ENCODE results near the gene RAB36. TPM values are rescaled to one million over a fixed set of nuclear protein-coding genes. Genes with fewer than 3 reads are reported as not detected.
"Not testable (repeated sequence)": the region's sequence is repeated elsewhere in the genome, so short reads cannot be mapped to it uniquely, and the experiment has no call there.

Gene RAB36
- polyA plus RNA-seq, 10 donors: 0.85 to 3.4 (median 1.6) TPM

GRCh38 chr22:23120415-23120899, 24.8 kb upstream of the RAB36 start:
- no peak for DNase-seq

- DNase-seq: no peak
Measured at GRCh38 chr22:23121000-23121421, 24.3 kb upstream of the RAB36 start.

- no peak for DNase-seq
Measured at GRCh38 chr22:23121424-23121823, 23.9 kb upstream of the RAB36 start.

GRCh38 chr22:23122216-23122957, 22.9 kb upstream of the RAB36 start:
- peak in 1 of 3 donors; percentile 45 for DNase-seq

- no peak for DNase-seq
Measured at GRCh38 chr22:23122992-23123803, 22.1 kb upstream of the RAB36 start.

- no peak for DNase-seq
Measured at GRCh38 chr22:23123804-23124254, 21.4 kb upstream of the RAB36 start.

- DNase-seq: peak in 1 of 3 donors; percentile 45
Measured at GRCh38 chr22:23124611-23125511, 20.4 kb upstream of the RAB36 start.

- no peak for DNase-seq
Measured at GRCh38 chr22:23125512-23126103, 19.7 kb upstream of the RAB36 start.

GRCh38 chr22:23126165-23127054, 18.9 kb upstream of the RAB36 start:
- DNase-seq: no peak

- DNase-seq: no peak
Measured at GRCh38 chr22:23127055-23127756, 18.1 kb upstream of the RAB36 start.

GRCh38 chr22:23127788-23128187, 17.5 kb upstream of the RAB36 start:
- no peak for DNase-seq

- peak; percentile 59 to 78 (median 70) for DNase-seq
Measured at GRCh38 chr22:23128269-23129108, 16.8 kb upstream of the RAB36 start.

GRCh38 chr22:23129149-23129548, 16.1 kb upstream of the RAB36 start:
- no peak for DNase-seq

- DNase-seq: no peak
Measured at GRCh38 chr22:23130697-23131096, 14.6 kb upstream of the RAB36 start.

GRCh38 chr22:23131931-23132330, 13.3 kb upstream of the RAB36 start:
- no peak for DNase-seq

- DNase-seq: no peak
Measured at GRCh38 chr22:23132376-23133091, 12.7 kb upstream of the RAB36 start.

GRCh38 chr22:23133922-23134321, 11.4 kb upstream of the RAB36 start:
- DNase-seq: no peak

- DNase-seq: not testable (repeated sequence)
Measured at GRCh38 chr22:23136991-23137390, 8.3 kb upstream of the RAB36 start.
